ENCODE results near the gene SRRM1.
"Not testable (repeated sequence)": the region's sequence is repeated elsewhere in the genome, so short reads cannot be mapped to it uniquely, and the experiment has no call there.

The SRRM1 gene

GRCh38 chr1:24699628-24700027 lies 56.5 kb downstream of the SRRM1 start:
- H3K4me3 ChIP-seq (ENCODE audit: low read depth, low read length) = no peak overlapping the region
- ChIA-PET POLR2A (interaction anchor here (0.9 kb wide), 1 partner anchor 45 kb away, joined by 4 read pairs; the partner anchor contains the start of gene CLIC4), CTCF (interaction anchor here (0.8 to 4.6 kb wide), 3 partner anchors 11 to 131 kb away, joined by 4 to 51 read pairs (median 4); no protein-coding TSS in a partner anchor)
- TF ChIP-seq CTCF (IDR thresholded peaks at IDR 0.05; ENCODE audit: insufficient read depth, low read length, missing control alignments) = no peak
- DNase-seq (ENCODE audit: low read depth, low spot score) = no peak

GRCh38 chr1:24702511-24703293 lies 59.6 kb downstream of the SRRM1 start:
- DNase-seq (ENCODE audit: low read depth, low spot score) = no peak
- no peak overlapping the region for H3K4me3 ChIP-seq (ENCODE audit: low read depth, low read length)
- ChIA-PET POLR2A (no interaction called here), CTCF (interaction anchor here (1.2 kb wide), 1 partner anchor 11 kb away, joined by 3 read pairs; no protein-coding TSS in a partner anchor)
- TF ChIP-seq CTCF (IDR thresholded peaks at IDR 0.05; ENCODE audit: insufficient read depth, low read length, missing control alignments) = no peak

- DNase-seq (ENCODE audit: low read depth, low spot score) = no peak
- POLR2A ChIA-PET = no interaction called here
- no peak for TF ChIP-seq CTCF (IDR thresholded peaks at IDR 0.05; ENCODE audit: insufficient read depth, low read length, missing control alignments)
- no peak overlapping the region for H3K4me3 ChIP-seq (ENCODE audit: low read depth, low read length)
- CTCF ChIA-PET = interaction anchor here (1.0 to 1.9 kb wide), 2 partner anchors 16 to 17 kb away, joined by 3 to 8 read pairs; no protein-coding TSS in a partner anchor
Observed at GRCh38 chr1:24704411-24705259, 61.5 kb downstream of the SRRM1 start.

- POLR2A ChIA-PET = no interaction called here
- no peak for DNase-seq (ENCODE audit: low read depth, low spot score)
- no peak for TF ChIP-seq CTCF (IDR thresholded peaks at IDR 0.05; ENCODE audit: insufficient read depth, low read length, missing control alignments)
- no peak overlapping the region for H3K4me3 ChIP-seq (ENCODE audit: low read depth, low read length)
- CTCF ChIA-PET = interaction anchor here (1.0 to 1.9 kb wide), 3 partner anchors 17 to 193 kb away, joined by 3 to 8 read pairs (median 3); no protein-coding TSS in a partner anchor
Observed at GRCh38 chr1:24705260-24706073, 62.4 kb downstream of the SRRM1 start.

- POLR2A ChIA-PET; H3K4me3 ChIP-seq (ENCODE audit: low read depth, low read length); DNase-seq (ENCODE audit: low read depth, low spot score): not testable (repeated sequence)
- CTCF ChIA-PET = interaction anchor here (1.4 kb wide), 1 partner anchor 192 kb away, joined by 3 read pairs; no protein-coding TSS in a partner anchor
Observed at GRCh38 chr1:24706074-24706389, 62.9 kb downstream of the SRRM1 start.

GRCh38 chr1:24707687-24708086 lies 64.6 kb downstream of the SRRM1 start:
- TF ChIP-seq CTCF (IDR thresholded peaks at IDR 0.05; ENCODE audit: insufficient read depth, low read length, missing control alignments) = no peak
- ChIA-PET CTCF (interaction anchor here (0.8 to 2.2 kb wide), 3 partner anchors 11 to 38 kb away, joined by 3 to 7 read pairs (median 3); partner anchors contain the start of gene CLIC4), POLR2A (no interaction called here)
- no peak overlapping the region for H3K4me3 ChIP-seq (ENCODE audit: low read depth, low read length)
- no peak for DNase-seq (ENCODE audit: low read depth, low spot score)
